ENCODE measurements around the gene ZFYVE21.
"Not testable (repeated sequence)": the region's sequence is repeated elsewhere in the genome, so short reads cannot be mapped to it uniquely, and the experiment has no call there.

ZFYVE21 gene

GRCh38 chr14:103770500-103770899 lies 54.9 kb downstream of the ZFYVE21 start:
- DNase-seq, result no peak

DNA sequence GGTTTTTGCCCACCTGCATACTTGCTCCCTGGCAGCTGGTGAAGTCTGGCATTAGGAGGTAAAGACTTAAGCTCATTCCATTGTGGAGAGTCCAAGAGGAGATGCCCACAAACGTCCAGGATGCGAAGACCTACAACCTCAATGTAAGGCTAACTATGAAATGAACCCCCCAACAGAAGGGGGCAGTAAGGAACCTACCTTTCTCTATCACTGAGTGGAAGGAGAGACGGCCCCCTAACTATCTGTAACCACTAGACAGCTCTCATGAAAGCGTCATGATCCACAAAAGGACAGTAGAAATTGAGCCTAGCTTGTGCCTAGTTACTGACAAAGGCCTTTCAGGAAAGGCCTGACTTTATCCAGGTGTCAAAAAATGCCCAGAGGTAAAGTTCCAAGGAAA lies 55.3 kb downstream of the ZFYVE21 start:
- no peak for DNase-seq

DNA sequence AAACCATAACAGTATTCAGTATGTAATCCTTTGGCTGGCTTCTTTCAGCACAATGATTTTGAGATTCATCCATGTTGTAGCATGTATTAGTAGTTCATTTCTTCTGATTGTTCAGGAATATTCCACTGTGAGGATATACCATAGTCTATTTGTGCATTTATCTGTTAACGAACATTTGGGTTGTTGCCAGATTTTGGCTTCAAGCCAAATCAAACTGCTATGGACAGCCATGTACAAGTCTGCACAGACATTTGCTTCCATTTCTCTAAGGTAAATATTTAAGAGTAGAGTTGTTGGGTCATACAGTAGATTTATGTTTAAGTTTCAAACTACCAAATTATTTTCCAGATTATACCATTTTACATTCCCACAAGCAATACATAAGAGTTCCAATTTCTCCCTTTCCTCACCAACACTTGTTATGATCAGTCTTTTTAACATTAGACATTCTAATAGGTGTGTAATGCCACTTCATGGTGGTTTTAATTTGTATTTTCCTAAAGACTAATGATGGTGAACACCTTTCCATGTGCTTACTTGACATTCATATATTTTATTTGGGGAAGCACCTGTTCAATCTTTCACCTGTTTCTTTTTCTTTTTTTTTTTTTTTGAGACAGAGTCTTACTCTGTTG lies 56.6 kb downstream of the ZFYVE21 start:
- DNase-seq, result no peak

GRCh38 chr14:103773521-103773920 lies 57.9 kb downstream of the ZFYVE21 start:
- no peak for DNase-seq

DNA sequence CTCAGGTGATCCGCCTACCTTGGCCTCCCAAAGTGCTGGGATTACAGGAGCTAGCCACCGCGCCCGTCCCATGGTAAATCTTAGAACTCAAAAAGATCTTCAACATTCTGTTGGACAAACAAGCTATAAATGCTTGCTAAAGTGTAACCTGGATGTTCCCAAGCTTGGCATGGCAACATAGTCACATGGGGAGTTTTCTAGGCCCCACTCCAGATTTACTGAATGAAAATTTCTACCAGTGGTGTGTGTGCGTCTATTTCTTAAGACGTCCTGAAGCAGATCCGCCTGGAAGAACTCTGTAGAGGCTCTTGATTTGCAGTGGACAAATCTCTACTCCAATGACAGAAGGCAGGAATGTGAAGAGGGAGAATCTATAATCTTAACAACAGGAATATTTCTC lies 59.9 kb downstream of the ZFYVE21 start:
- no peak for DNase-seq

- not testable (repeated sequence) for DNase-seq
Observed at GRCh38 chr14:103776319-103776718, 60.7 kb downstream of the ZFYVE21 start.

GRCh38 chr14:103782376-103782775 lies 66.8 kb downstream of the ZFYVE21 start:
- no peak for DNase-seq

Data from NCI-H1417 (cell line).